ENCODE results near the gene PTPRA.
"Not testable (repeated sequence)": the region's sequence is repeated elsewhere in the genome, so short reads cannot be mapped to it uniquely, and the experiment has no call there.

Gene PTPRA

GRCh38 chr20:2880650-2881049, 7.4 kb downstream of the PTPRA start:
- Mint-ChIP-seq H3K4me3 (no peak overlapping the region), H3K27ac (ENCODE audit: low read depth) (no peak overlapping the region), H3K4me1 (peaks cover 63% of the 10 kb centered on the region), H3K27me3 (no peaks in the 10 kb centered on the region), H3K9me3 (no peaks in the 10 kb centered on the region), H3K36me3 (ENCODE audit: insufficient read depth) (peaks cover 16% of the 10 kb centered on the region)
- ATAC-seq (replicated peaks; ENCODE audit: extremely low read depth, poor library complexity, severe bottlenecking) (no peak), DNase-seq (ENCODE audit: low spot score in 2 of 2) (no peak)

GRCh38 chr20:2883726-2884637, 10.7 kb downstream of the PTPRA start:
- no peak for DNase-seq (ENCODE audit: low spot score in 2 of 2)
- Mint-ChIP-seq H3K9me3 (no peaks in the 10 kb centered on the region), H3K4me3 (no peak overlapping the region), H3K27me3 (no peaks in the 10 kb centered on the region), H3K36me3 (ENCODE audit: insufficient read depth) (peaks cover 9% of the 10 kb centered on the region), H3K4me1 (peaks cover 60% of the 10 kb centered on the region), H3K27ac (ENCODE audit: low read depth) (no peak overlapping the region)
- ATAC-seq (replicated peaks; ENCODE audit: extremely low read depth, poor library complexity, severe bottlenecking): no peak

- Mint-ChIP-seq H3K9me3 (no peaks in the 10 kb centered on the region), H3K27me3 (no peaks in the 10 kb centered on the region), H3K27ac (ENCODE audit: low read depth) (no peak overlapping the region), H3K4me1 (peaks cover 70% of the 10 kb centered on the region), H3K36me3 (ENCODE audit: insufficient read depth) (peaks cover 6% of the 10 kb centered on the region), H3K4me3 (no peak overlapping the region)
- no peak for DNase-seq (ENCODE audit: low spot score in 2 of 2)
- no peak for ATAC-seq (replicated peaks; ENCODE audit: extremely low read depth, poor library complexity, severe bottlenecking)
These were observed 14.4 kb downstream of the PTPRA start for GRCh38 chr20:2887715-2888114.

- Mint-ChIP-seq H3K4me3 (no peak overlapping the region), H3K27me3 (no peaks in the 10 kb centered on the region)
These were observed 15.1 kb downstream of the PTPRA start for GRCh38 chr20:2888224-2888955.

GRCh38 chr20:2889209-2889608, 15.9 kb downstream of the PTPRA start:
- no peak overlapping the region for H3K4me3 Mint-ChIP-seq
- peaks cover 4% of the 10 kb centered on the region for H3K36me3 Mint-ChIP-seq (ENCODE audit: insufficient read depth)
- DNase-seq (ENCODE audit: low spot score in 2 of 2): no peak
- H3K4me1 Mint-ChIP-seq: peaks cover 65% of the 10 kb centered on the region
- H3K27ac Mint-ChIP-seq (ENCODE audit: low read depth): no peak overlapping the region
- ATAC-seq (replicated peaks; ENCODE audit: extremely low read depth, poor library complexity, severe bottlenecking): no peak
- no peaks in the 10 kb centered on the region for H3K27me3 Mint-ChIP-seq
- H3K9me3 Mint-ChIP-seq: no peaks in the 10 kb centered on the region

More at GRCh38 chr20:2888224-2888955, 15.1 kb downstream of the PTPRA start:
- no peaks in the 10 kb centered on the region for H3K9me3 Mint-ChIP-seq
- H3K4me1 Mint-ChIP-seq: peaks cover 70% of the 10 kb centered on the region
- no peak overlapping the region for H3K27ac Mint-ChIP-seq (ENCODE audit: low read depth)
- H3K36me3 Mint-ChIP-seq (ENCODE audit: insufficient read depth): peaks cover 6% of the 10 kb centered on the region
- DNase-seq (ENCODE audit: low spot score in 2 of 2): no peak
- ATAC-seq (replicated peaks; ENCODE audit: extremely low read depth, poor library complexity, severe bottlenecking): no peak

GRCh38 chr20:2889797-2890196, 16.5 kb downstream of the PTPRA start:
- H3K4me1 Mint-ChIP-seq: peaks cover 63% of the 10 kb centered on the region
- H3K36me3 Mint-ChIP-seq (ENCODE audit: insufficient read depth): peaks cover 4% of the 10 kb centered on the region
- H3K27me3 Mint-ChIP-seq: no peaks in the 10 kb centered on the region
- no peak overlapping the region for H3K27ac Mint-ChIP-seq (ENCODE audit: low read depth)
- H3K4me3 Mint-ChIP-seq: no peak overlapping the region
- DNase-seq (ENCODE audit: low spot score in 2 of 2) (no peak), ATAC-seq (replicated peaks; ENCODE audit: extremely low read depth, poor library complexity, severe bottlenecking) (no peak)
- no peaks in the 10 kb centered on the region for H3K9me3 Mint-ChIP-seq

- Mint-ChIP-seq H3K27ac (ENCODE audit: low read depth) (peak overlapping the region; percentile 10), H3K27me3 (no peaks in the 10 kb centered on the region), H3K4me1 (peaks cover 54% of the 10 kb centered on the region), H3K4me3 (peak overlapping the region; percentile 7), H3K9me3 (no peaks in the 10 kb centered on the region), H3K36me3 (ENCODE audit: insufficient read depth) (peaks cover 2% of the 10 kb centered on the region)
- DNase-seq (ENCODE audit: low spot score in 2 of 2): no peak
- ATAC-seq (replicated peaks; ENCODE audit: extremely low read depth, poor library complexity, severe bottlenecking): no peak
These were observed 17.5 kb downstream of the PTPRA start for GRCh38 chr20:2890742-2891141.

- H3K27ac Mint-ChIP-seq (ENCODE audit: low read depth): no peak overlapping the region
These were observed 18.1 kb downstream of the PTPRA start for GRCh38 chr20:2891343-2891742.

GRCh38 chr20:2892376-2892775, 19.1 kb downstream of the PTPRA start:
- H3K27ac Mint-ChIP-seq (ENCODE audit: low read depth): no peak overlapping the region
- ATAC-seq (replicated peaks; ENCODE audit: extremely low read depth, poor library complexity, severe bottlenecking) (no peak), DNase-seq (ENCODE audit: low spot score in 2 of 2) (no peak)
- H3K27me3 Mint-ChIP-seq: no peaks in the 10 kb centered on the region
- peaks cover 56% of the 10 kb centered on the region for H3K4me1 Mint-ChIP-seq
- H3K4me3 Mint-ChIP-seq: no peak overlapping the region
- no peaks in the 10 kb centered on the region for H3K9me3 Mint-ChIP-seq
- peaks cover 2% of the 10 kb centered on the region for H3K36me3 Mint-ChIP-seq (ENCODE audit: insufficient read depth)

More at GRCh38 chr20:2891343-2891742, 18.1 kb downstream of the PTPRA start:
- DNase-seq (ENCODE audit: low spot score in 2 of 2): no peak
- Mint-ChIP-seq H3K4me3 (no peak overlapping the region), H3K4me1 (peaks cover 53% of the 10 kb centered on the region), H3K9me3 (no peaks in the 10 kb centered on the region), H3K36me3 (ENCODE audit: insufficient read depth) (peaks cover 2% of the 10 kb centered on the region), H3K27me3 (no peaks in the 10 kb centered on the region)
- no peak for ATAC-seq (replicated peaks; ENCODE audit: extremely low read depth, poor library complexity, severe bottlenecking)

- H3K9me3 Mint-ChIP-seq: no peaks in the 10 kb centered on the region
- peaks cover 2% of the 10 kb centered on the region for H3K36me3 Mint-ChIP-seq (ENCODE audit: insufficient read depth)
- ATAC-seq (replicated peaks; ENCODE audit: extremely low read depth, poor library complexity, severe bottlenecking) (no peak), DNase-seq (ENCODE audit: low spot score in 2 of 2) (no peak)
- H3K4me1 Mint-ChIP-seq: peaks cover 45% of the 10 kb centered on the region
- no peak overlapping the region for H3K4me3 Mint-ChIP-seq
- no peaks in the 10 kb centered on the region for H3K27me3 Mint-ChIP-seq
- no peak overlapping the region for H3K27ac Mint-ChIP-seq (ENCODE audit: low read depth)
These were observed 20.9 kb downstream of the PTPRA start for GRCh38 chr20:2894221-2894620.

- not testable (repeated sequence) for ATAC-seq (replicated peaks; ENCODE audit: extremely low read depth, poor library complexity, severe bottlenecking); H3K4me3 Mint-ChIP-seq; H3K27me3 Mint-ChIP-seq; H3K36me3 Mint-ChIP-seq (ENCODE audit: insufficient read depth); H3K27ac Mint-ChIP-seq (ENCODE audit: low read depth); DNase-seq (ENCODE audit: low spot score in 2 of 2); H3K9me3 Mint-ChIP-seq
- H3K4me1 Mint-ChIP-seq: peaks cover 43% of the 10 kb centered on the region
These were observed 21.9 kb downstream of the PTPRA start for GRCh38 chr20:2895154-2895553.

GRCh38 chr20:2899243-2899642, 26.0 kb downstream of the PTPRA start:
- no peak for DNase-seq (ENCODE audit: low spot score in 2 of 2)
- Mint-ChIP-seq H3K36me3 (ENCODE audit: insufficient read depth) (peaks cover 5% of the 10 kb centered on the region), H3K27me3 (no peaks in the 10 kb centered on the region), H3K9me3 (no peaks in the 10 kb centered on the region), H3K4me1 (peaks cover 47% of the 10 kb centered on the region), H3K27ac (ENCODE audit: low read depth) (no peak overlapping the region), H3K4me3 (no peak overlapping the region)
- ATAC-seq (replicated peaks; ENCODE audit: extremely low read depth, poor library complexity, severe bottlenecking): peak; percentile 46
